B cell (primary cell): ENCODE measurements around the gene PDGFC. TPM values are rescaled to one million over a fixed set of nuclear protein-coding genes. Genes with fewer than 3 reads are reported as not detected.

ENCODE experiments used
- ATAC-seq: fragments of 200-7000 bp; cut with Tn5 transposase; one replicate; pipeline ENCODE4 v1.10.0; 2021; ENCODE audit warnings: low read depth, mild to moderate bottlenecking, moderate number of reproducible peaks, moderate library complexity
- CTCF ChIA-PET: fragments of 350-600 bp; sonication (Branson Sonifier 250); formaldehyde crosslinking; loops from one replicate; lab custom pipeline; 2021; ENCODE audit warnings: antibody characterized with exemption, inconsistent platforms; lab: Charles Lee
- POLR2A ChIA-PET: fragments of 350-600 bp; sonication (Branson Sonifier 250); formaldehyde crosslinking; loops from one replicate; lab custom pipeline; 2021; ENCODE audit warnings: antibody characterized with exemption; lab: Charles Lee
- DNase-seq: peaks from one replicate; pipeline ENCODE4 v3.0.0; 2013
- H2AFZ ChIP-seq: 2 replicates; pipeline ENCODE4 v1.6.1; 2012; ENCODE audit warnings: mild to moderate bottlenecking, low read depth, low read length; ENCODE audit not compliant: insufficient read depth, poor library complexity, severe bottlenecking
- H3K27ac ChIP-seq, 2 donors: 1 replicate in 1 of 2; 2 replicates in 1 of 2; pipeline ENCODE4 v1.5.1; 2012 to 2013; ENCODE audit warnings: low read length in 2 of 2, mild to moderate bottlenecking in 2 of 2, moderate library complexity in 1 of 2
- H3K27me3 ChIP-seq, 4 experiments: fragments of 200-600 bp in 1 of 4; sonication (generic) in 1 of 4; replicated peaks in 1 of 4; 1 replicate in 2 of 4; 2 replicates in 2 of 4; pipeline versions ENCODE4 v1.6.1 to v1.7.0; 2013 to 2016; ENCODE audit warnings: low read length in 3 of 4, mild to moderate bottlenecking in 2 of 4, mixed read lengths in 1 of 4, moderate library complexity in 1 of 4; ENCODE audit not compliant: insufficient read depth in 4 of 4, control insufficient read depth in 3 of 4; ENCODE audit errors: control extremely low read depth in 1 of 4
- H3K36me3 ChIP-seq, 2 experiments: replicated peaks in 1 of 2; 1 replicate in 1 of 2; 2 replicates in 1 of 2; pipeline versions ENCODE4 v1.6.1 to v1.7.1; 2013; ENCODE audit warnings: low read length in 1 of 2; ENCODE audit not compliant: insufficient read depth in 2 of 2, control insufficient read depth in 1 of 2; ENCODE audit errors: control extremely low read depth in 1 of 2, extremely low read depth in 1 of 2
- H3K4me1 ChIP-seq, 2 donors: fragments of 200-600 bp in 1 of 2; sonication (generic) in 1 of 2; 1 replicate in 1 of 2; 2 replicates in 1 of 2; pipeline versions ENCODE4 v1.5.1 to v1.6.1; 2013 to 2017; ENCODE audit warnings: low read length in 2 of 2; ENCODE audit not compliant: control insufficient read depth in 2 of 2, insufficient read depth in 2 of 2
- H3K4me2 ChIP-seq: replicated peaks from 2 replicates; pipeline ENCODE3; 2012; ENCODE audit warnings: mild to moderate bottlenecking, low read depth, low read length; ENCODE audit not compliant: poor library complexity, severe bottlenecking
- H3K4me3 ChIP-seq, 5 experiments: fragments of 200-600 bp in 1 of 5; sonication (generic) in 1 of 5; 1 replicate in 3 of 5; 2 replicates in 2 of 5; pipeline versions ENCODE4 v1.5.1 to v1.7.0; 2011 to 2016; ENCODE audit warnings: low read length in 4 of 5, mild to moderate bottlenecking in 4 of 5, low read depth in 2 of 5, control low read depth in 1 of 5, moderate library complexity in 1 of 5; ENCODE audit not compliant: insufficient read depth in 1 of 5; ENCODE audit errors: control extremely low read depth in 1 of 5, extremely low read depth in 1 of 5
- H3K79me2 ChIP-seq: fragments of 200-600 bp; sonication (generic); one replicate; pipeline ENCODE4 v1.6.0; 2016; ENCODE audit warnings: low read length; ENCODE audit not compliant: control insufficient read depth, insufficient read depth
- H3K9ac ChIP-seq: fragments of 200-600 bp; sonication (generic); 2 replicates; pipeline ENCODE4 v1.6.1; 2017; ENCODE audit warnings: mild to moderate bottlenecking, low read length, moderate library complexity
- H3K9me3 ChIP-seq, 3 donors: one replicate each; pipeline versions ENCODE4 v1.6.1 to v1.7.1; 2013; ENCODE audit warnings: low read length in 2 of 3; ENCODE audit not compliant: control insufficient read depth in 2 of 3, insufficient read depth in 1 of 3; ENCODE audit errors: control extremely low read depth in 1 of 3
- H4K20me1 ChIP-seq: 2 replicates; pipeline ENCODE4 v1.6.0; 2012; ENCODE audit warnings: mild to moderate bottlenecking, low read length; ENCODE audit not compliant: insufficient read depth, control insufficient read depth, poor library complexity, severe bottlenecking
- H3K27ac Mint-ChIP-seq: one replicate; pipeline ENCODE4 v1.8.0; 2021; ENCODE audit warnings: mixed read lengths
- H3K27me3 Mint-ChIP-seq: one replicate; pipeline ENCODE4 v1.8.0; 2021; ENCODE audit warnings: mixed read lengths
- H3K4me1 Mint-ChIP-seq: one replicate; pipeline ENCODE4 v1.8.0; 2021; ENCODE audit warnings: mixed read lengths
- H3K4me3 Mint-ChIP-seq: one replicate; pipeline ENCODE4 v1.8.0; 2021; ENCODE audit warnings: mixed read lengths
- H3K9me3 Mint-ChIP-seq: one replicate; pipeline ENCODE4 v1.8.0; 2022; ENCODE audit warnings: mixed read lengths; ENCODE audit not compliant: insufficient read depth
- CTCF ChIP-seq: fragments of 200-600 bp; IDR thresholded peaks from one replicate; pipeline ENCODE4 v1.8.0; 2022; ENCODE audit warnings: antibody characterized with exemption, mild to moderate bottlenecking
- EZH2 ChIP-seq: IDR thresholded peaks from 2 replicates; pipeline ENCODE4 v1.6.1; 2012; ENCODE audit warnings: borderline replicate concordance, low read depth, mild to moderate bottlenecking, moderate library complexity, low read length; ENCODE audit not compliant: insufficient read depth, poor library complexity, severe bottlenecking
- WGBS: methylation state at CpG from one replicate; pipeline ENCODE4 v1.1.5; 2013; ENCODE audit warnings: missing lambda C conversion rate; ENCODE audit not compliant: insufficient coverage; 5-methylcytosine and 5-hydroxymethylcytosine counted together
- intact Hi-C: fragments of 100-400 bp; cut with micrococcal nuclease; formaldehyde crosslinking; loops from one replicate; pipeline ENCODE4 v1.10.0; 2022
- polyA plus RNA-seq: library from polyadenylated mRNA; depleted of rRNA; stranded (reverse); fragments of >200 nt; gene quantifications from 2 replicates; pipeline ENCODE4 v1.2.3, GENCODE V29; 2012
- total RNA-seq, 2 donors: library from RNA; stranded (reverse); fragments of 120-200 nt in 1 of 2; gene quantifications; 1 replicate in 1 of 2; 2 replicates in 1 of 2; pipeline versions ENCODE4 v1.2.3 to v1.2.4, GENCODE V29; 2013 to 2022

PDGFC gene
- total and polyA plus RNA-seq, 2 donors (not counting 1 experiment from before 2014, with no cell fraction given), result 0.10 TPM; not detected in 1

GRCh38 chr4:156896527-156896926 is 75.1 kb downstream of the PDGFC start:
- no peak overlapping the region for H2AFZ ChIP-seq
- POLR2A ChIA-PET, result no interaction called here
- H3K4me3 Mint-ChIP-seq, result no peak overlapping the region
- TF ChIP-seq EZH2, result no peak
- no peak for TF ChIP-seq CTCF
- intact Hi-C loops, result no loop called here
- H3K27me3 Mint-ChIP-seq, result no peaks in the 10 kb centered on the region
- H3K9me3 ChIP-seq, result no peaks in the 10 kb centered on the region
- DNase-seq (no peak), ATAC-seq (no peak)
- no peaks in the 10 kb centered on the region for H3K4me1 ChIP-seq
- no CpG with 5 or more reads among the region's 1 CpG for WGBS
- no peaks in the 10 kb centered on the region for H3K36me3 ChIP-seq
- H3K27ac ChIP-seq, result no peak overlapping the region
- H3K4me3 ChIP-seq, result no peak overlapping the region
- no peak overlapping the region for H3K9ac ChIP-seq
- no peaks in the 10 kb centered on the region for H3K27me3 ChIP-seq
- H3K4me1 Mint-ChIP-seq, result no peaks in the 10 kb centered on the region
- no peak overlapping the region for H3K4me2 ChIP-seq
- CTCF ChIA-PET, result no interaction called here
- no peaks in the 10 kb centered on the region for H3K9me3 Mint-ChIP-seq
- no peak overlapping the region for H3K27ac Mint-ChIP-seq
- no peaks in the 10 kb centered on the region for H3K79me2 ChIP-seq
- H4K20me1 ChIP-seq, result no peaks in the 10 kb centered on the region

GRCh38 chr4:156894234-156894633 is 77.4 kb downstream of the PDGFC start:
- Histone ChIP-seq H3K36me3 (no peaks in the 10 kb centered on the region), H3K27me3 (no peaks in the 10 kb centered on the region), H3K27ac (no peak overlapping the region), H3K4me3 (no peak overlapping the region), H3K79me2 (no peaks in the 10 kb centered on the region), H4K20me1 (no peaks in the 10 kb centered on the region), H2AFZ (no peak overlapping the region), H3K9ac (no peak overlapping the region), H3K9me3 (no peaks in the 10 kb centered on the region), H3K4me2 (no peak overlapping the region), H3K4me1 (no peaks in the 10 kb centered on the region)
- no peak overlapping the region for H3K4me3 Mint-ChIP-seq
- TF ChIP-seq EZH2 (no peak), CTCF (no peak)
- no peaks in the 10 kb centered on the region for H3K4me1 Mint-ChIP-seq
- intact Hi-C loops, result no loop called here
- H3K27ac Mint-ChIP-seq, result no peak overlapping the region
- ATAC-seq, result no peak
- H3K27me3 Mint-ChIP-seq, result no peaks in the 10 kb centered on the region
- CTCF ChIA-PET, result no interaction called here
- WGBS, result no CpG with 5 or more reads among the region's 1 CpG
- no peaks in the 10 kb centered on the region for H3K9me3 Mint-ChIP-seq
- POLR2A ChIA-PET, result no interaction called here
- DNase-seq, result no peak
